MM.1S (cell line): Measurements from ENCODE around the gene IPCEF1.

Experiments used
- EZH2 ChIP-seq: fragments of 300-600 bp; sonication (generic); optimal IDR thresholded peaks from 2 replicates; pipeline ENCODE3; 2017; ENCODE audit warnings: low read depth, mild to moderate bottlenecking, antibody characterized with exemption, low read length, mixed read lengths
- TF ChIP-seq, protein P1 (sequence below): fragments of 300-600 bp; sonication (generic); IDR thresholded peaks from 2 replicates; pipeline ENCODE4 v1.5.1; 2016; ENCODE audit warnings: antibody characterized with exemption, low read length, mixed read lengths

DNA sequence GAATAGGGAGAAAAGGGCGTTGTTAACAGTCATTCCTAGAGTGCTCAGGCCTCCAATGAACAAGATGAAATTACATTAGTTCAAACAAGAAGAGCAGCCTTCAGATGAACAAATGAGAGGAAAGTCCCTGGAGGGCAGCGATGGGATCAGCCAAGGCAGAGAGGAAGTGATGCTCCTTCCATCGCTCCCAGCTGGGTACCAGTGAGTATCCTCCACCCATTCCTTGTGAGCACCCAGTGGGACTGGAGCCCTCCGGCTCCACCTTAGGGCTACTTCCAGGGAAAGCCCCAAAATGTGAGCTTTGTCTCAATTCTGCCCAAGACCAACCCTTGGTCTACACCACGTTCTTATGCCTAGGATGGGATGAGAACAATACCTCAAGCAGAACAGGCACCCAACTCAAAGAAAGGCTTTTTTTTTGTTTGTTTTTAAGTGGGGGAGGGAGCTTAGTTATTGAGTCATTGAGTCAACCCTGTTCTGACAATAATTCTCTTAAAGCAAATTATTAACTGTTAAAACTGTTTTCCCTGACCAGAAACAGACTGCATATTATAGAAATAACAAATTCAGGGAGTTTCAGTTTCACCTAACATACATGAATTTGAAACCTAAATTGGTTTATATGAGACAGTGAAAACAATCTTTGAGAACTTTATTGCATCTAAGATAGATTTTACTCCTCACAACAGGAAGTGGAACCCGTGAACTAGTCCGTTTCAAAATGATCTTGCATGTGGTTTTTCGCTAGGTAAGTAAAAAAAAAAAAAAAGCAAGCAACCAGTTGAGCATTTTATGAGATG lies 106.9 kb downstream of the IPCEF1 start:
- TF ChIP-seq, protein P1, sequence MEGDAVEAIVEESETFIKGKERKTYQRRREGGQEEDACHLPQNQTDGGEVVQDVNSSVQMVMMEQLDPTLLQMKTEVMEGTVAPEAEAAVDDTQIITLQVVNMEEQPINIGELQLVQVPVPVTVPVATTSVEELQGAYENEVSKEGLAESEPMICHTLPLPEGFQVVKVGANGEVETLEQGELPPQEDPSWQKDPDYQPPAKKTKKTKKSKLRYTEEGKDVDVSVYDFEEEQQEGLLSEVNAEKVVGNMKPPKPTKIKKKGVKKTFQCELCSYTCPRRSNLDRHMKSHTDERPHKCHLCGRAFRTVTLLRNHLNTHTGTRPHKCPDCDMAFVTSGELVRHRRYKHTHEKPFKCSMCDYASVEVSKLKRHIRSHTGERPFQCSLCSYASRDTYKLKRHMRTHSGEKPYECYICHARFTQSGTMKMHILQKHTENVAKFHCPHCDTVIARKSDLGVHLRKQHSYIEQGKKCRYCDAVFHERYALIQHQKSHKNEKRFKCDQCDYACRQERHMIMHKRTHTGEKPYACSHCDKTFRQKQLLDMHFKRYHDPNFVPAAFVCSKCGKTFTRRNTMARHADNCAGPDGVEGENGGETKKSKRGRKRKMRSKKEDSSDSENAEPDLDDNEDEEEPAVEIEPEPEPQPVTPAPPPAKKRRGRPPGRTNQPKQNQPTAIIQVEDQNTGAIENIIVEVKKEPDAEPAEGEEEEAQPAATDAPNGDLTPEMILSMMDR, result no peak
- no peak for TF ChIP-seq EZH2
